Stimulated activated CD4-positive, alpha-beta T cell treated with anti-CD3 and anti-CD28 coated beads, Interleukin-4, amount 100 ng/mL, for 4 hours (primary cell): Measurements from ENCODE around the gene EFCAB9.
"Not testable (repeated sequence)": the region's sequence is repeated elsewhere in the genome, so short reads cannot be mapped to it uniquely, and the experiment has no call there.

ENCODE experiments used
- DNase-seq, 2 experiments: peaks; one replicate each; pipeline ENCODE4 v3.0.0-alpha.2; 2020

The EFCAB9 gene

GRCh38 chr5:172188893-172189692 lies 4.9 kb upstream of the EFCAB9 start:
- no peak for DNase-seq

- no peak for DNase-seq
These were observed 4.2 kb upstream of the EFCAB9 start for GRCh38 chr5:172189693-172190296.

- DNase-seq = no peak
These were observed 1.2 kb downstream of the EFCAB9 start for GRCh38 chr5:172194985-172195774.

- DNase-seq = not testable (repeated sequence)
These were observed 3.8 kb downstream of the EFCAB9 start for GRCh38 chr5:172197775-172198174.

GRCh38 chr5:172199446-172199845 lies 5.5 kb downstream of the EFCAB9 start:
- no peak for DNase-seq

- no peak for DNase-seq
These were observed 6.5 kb downstream of the EFCAB9 start for GRCh38 chr5:172200476-172200875.

- DNase-seq = not testable (repeated sequence)
These were observed 12.0 kb downstream of the EFCAB9 start for GRCh38 chr5:172205984-172206383.

- no peak for DNase-seq
These were observed 13.5 kb downstream of the EFCAB9 start for GRCh38 chr5:172207511-172207910.

- DNase-seq = no peak
These were observed 15.7 kb downstream of the EFCAB9 start for GRCh38 chr5:172209714-172210113.

- no peak for DNase-seq
These were observed 17.7 kb downstream of the EFCAB9 start for GRCh38 chr5:172211676-172212075.

- DNase-seq = no peak
These were observed 19.2 kb downstream of the EFCAB9 start for GRCh38 chr5:172213126-172213525.

GRCh38 chr5:172216345-172216744 lies 22.4 kb downstream of the EFCAB9 start:
- no peak for DNase-seq

GRCh38 chr5:172219296-172219695 lies 25.3 kb downstream of the EFCAB9 start:
- DNase-seq = no peak

- DNase-seq = peak; percentile 30 to 47
These were observed 30.2 kb downstream of the EFCAB9 start for GRCh38 chr5:172223901-172224873.

GRCh38 chr5:172224996-172225395 lies 31.0 kb downstream of the EFCAB9 start:
- no peak for DNase-seq

GRCh38 chr5:172229904-172230303 lies 35.9 kb downstream of the EFCAB9 start:
- DNase-seq = no peak

GRCh38 chr5:172234031-172234430 lies 40.1 kb downstream of the EFCAB9 start:
- no peak for DNase-seq

- no peak for DNase-seq
These were observed 41.3 kb downstream of the EFCAB9 start for GRCh38 chr5:172235132-172235780.

- DNase-seq = no peak
These were observed 42.1 kb downstream of the EFCAB9 start for GRCh38 chr5:172235827-172236736.

- DNase-seq = no peak
These were observed 44.4 kb downstream of the EFCAB9 start for GRCh38 chr5:172238334-172238733.

- DNase-seq = no peak
These were observed 49.3 kb downstream of the EFCAB9 start for GRCh38 chr5:172243302-172243701.
